Natural killer cell treated with Interleukin-12 subunit alpha and Interleukin-12 subunit beta and Interleukin-15 and Interleukin-18, amount 100 ng/mL, for 72 hours (primary cell): ENCODE measurements around the gene SEZ6L2. TPM values are rescaled to one million over a fixed set of nuclear protein-coding genes. Genes with fewer than 3 reads are reported as not detected.
A peak's percentile ranks its signal among the peaks of the same experiment; 100 is the strongest.
"Not testable (repeated sequence)": the region's sequence is repeated elsewhere in the genome, so short reads cannot be mapped to it uniquely, and the experiment has no call there.

Experiments used
- ATAC-seq, 2 donors: fragments of 150-1000 bp; cut with Tn5 transposase in 1 of 2; sonication (Bioruptor Pico), chemical (Tn5 transposase) in 1 of 2; 2 replicates each; pipeline ENCODE4 v1.10.0; 2021
- DNase-seq: peaks from one replicate; pipeline ENCODE4 v3.0.0; 2022; ENCODE audit warnings: low spot score
- H3K27ac Mint-ChIP-seq, 2 donors: 1 replicate in 1 of 2; 2 replicates in 1 of 2; pipeline ENCODE4 v1.8.0; 2022; ENCODE audit warnings: mixed read lengths in 2 of 2, mild to moderate bottlenecking in 1 of 2, moderate library complexity in 1 of 2
- H3K27me3 Mint-ChIP-seq, 2 donors: 1 replicate in 1 of 2; 2 replicates in 1 of 2; pipeline ENCODE4 v1.8.0; 2022; ENCODE audit warnings: mixed read lengths in 2 of 2
- H3K36me3 Mint-ChIP-seq: one replicate; pipeline ENCODE4 v1.8.0; 2022; ENCODE audit warnings: mixed read lengths
- H3K4me1 Mint-ChIP-seq, 2 donors: 1 replicate in 1 of 2; 2 replicates in 1 of 2; pipeline ENCODE4 v1.8.0; 2022; ENCODE audit warnings: low read depth in 2 of 2, mixed read lengths in 2 of 2, mild to moderate bottlenecking in 1 of 2
- H3K4me3 Mint-ChIP-seq: one replicate; pipeline ENCODE4 v1.8.0; 2022; ENCODE audit warnings: mixed read lengths
- H3K9me3 Mint-ChIP-seq: 2 replicates; pipeline ENCODE4 v1.8.0; 2022; ENCODE audit warnings: mixed read lengths
- total RNA-seq, 2 donors: library from RNA; stranded (reverse); gene quantifications; one replicate each; pipeline ENCODE4 v1.2.3, GENCODE V29; 2022

Gene SEZ6L2
- total RNA-seq, 2 donors from 2014 or later = not detected

DNA sequence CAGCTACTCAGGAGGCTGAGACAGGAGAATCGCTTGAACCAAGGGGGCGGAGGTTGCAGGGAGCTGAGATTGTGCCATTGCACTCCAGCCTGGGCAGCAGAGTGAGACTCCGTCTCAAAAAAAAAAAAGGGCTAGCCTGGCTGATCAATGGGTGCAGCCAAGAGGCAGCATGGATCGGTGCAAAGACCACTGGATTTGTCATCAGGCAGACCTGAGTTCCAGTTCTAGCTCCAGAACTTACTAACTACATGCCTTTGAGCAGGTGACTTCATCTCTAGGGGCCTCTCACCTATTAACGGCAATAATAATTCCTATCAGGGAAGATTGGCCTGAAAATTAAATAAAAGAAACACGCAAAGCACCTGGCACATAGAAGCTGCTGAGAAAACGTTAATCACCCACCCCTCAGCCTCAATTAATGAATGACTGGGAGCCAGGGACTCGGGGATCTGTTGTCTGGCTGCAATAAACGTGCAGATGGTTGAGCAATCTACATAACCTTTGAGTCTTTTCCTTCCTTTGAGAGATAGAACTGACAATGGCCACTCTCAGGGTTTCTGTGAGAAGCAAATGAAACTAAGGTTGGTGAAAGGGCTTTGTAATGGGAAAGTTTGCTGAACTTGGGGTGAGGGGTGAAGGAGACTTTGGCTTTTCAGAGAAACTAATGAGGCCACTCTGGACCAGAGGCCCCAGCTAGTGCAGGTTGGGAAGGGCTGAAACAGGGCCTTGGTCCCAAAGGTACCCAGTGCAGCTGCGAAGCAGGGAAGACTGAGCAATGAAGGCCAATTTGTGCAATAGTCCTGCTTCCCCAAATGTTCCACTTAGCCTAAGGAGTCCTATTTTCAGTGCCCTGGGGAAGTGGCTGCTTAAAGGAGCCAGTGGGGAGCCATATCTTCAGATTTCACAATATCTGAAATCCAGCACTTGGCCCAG lies 7.6 kb downstream of the SEZ6L2 start:
- H3K4me3 Mint-ChIP-seq = no peak overlapping the region
- peaks cover 0 to 5% of the 10 kb centered on the region in 2 donors for H3K27me3 Mint-ChIP-seq
- H3K9me3 Mint-ChIP-seq = no peaks in the 10 kb centered on the region
- H3K27ac Mint-ChIP-seq = no peak overlapping the region
- DNase-seq (no peak), ATAC-seq (no peak)
- no peaks in the 10 kb centered on the region for H3K36me3 Mint-ChIP-seq
- peaks cover 0 to 2% of the 10 kb centered on the region in 2 donors for H3K4me1 Mint-ChIP-seq

DNA sequence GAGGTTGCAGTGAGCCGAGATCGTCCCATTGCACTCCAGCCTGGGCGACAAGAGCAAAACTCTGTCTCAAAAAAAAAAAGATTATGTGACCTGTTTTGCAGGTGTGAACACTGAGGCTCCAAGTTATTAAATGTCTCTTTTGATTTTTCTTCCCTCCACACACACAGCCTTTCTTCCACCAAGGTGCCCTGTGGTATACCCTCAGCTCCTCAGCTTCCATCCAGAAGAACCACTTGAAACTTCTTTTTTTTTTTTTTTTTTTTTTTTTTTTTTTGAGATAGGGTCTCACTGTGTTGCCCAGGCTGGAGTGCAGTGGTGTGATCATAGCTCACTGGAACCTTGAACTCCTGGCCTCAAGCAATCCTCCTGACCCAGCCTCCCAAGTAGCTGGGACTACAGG lies 10.0 kb downstream of the SEZ6L2 start:
- H3K27ac Mint-ChIP-seq, DNase-seq, H3K9me3 Mint-ChIP-seq, H3K36me3 Mint-ChIP-seq, H3K4me3 Mint-ChIP-seq, H3K4me1 Mint-ChIP-seq, ATAC-seq, H3K27me3 Mint-ChIP-seq: not testable (repeated sequence)

DNA sequence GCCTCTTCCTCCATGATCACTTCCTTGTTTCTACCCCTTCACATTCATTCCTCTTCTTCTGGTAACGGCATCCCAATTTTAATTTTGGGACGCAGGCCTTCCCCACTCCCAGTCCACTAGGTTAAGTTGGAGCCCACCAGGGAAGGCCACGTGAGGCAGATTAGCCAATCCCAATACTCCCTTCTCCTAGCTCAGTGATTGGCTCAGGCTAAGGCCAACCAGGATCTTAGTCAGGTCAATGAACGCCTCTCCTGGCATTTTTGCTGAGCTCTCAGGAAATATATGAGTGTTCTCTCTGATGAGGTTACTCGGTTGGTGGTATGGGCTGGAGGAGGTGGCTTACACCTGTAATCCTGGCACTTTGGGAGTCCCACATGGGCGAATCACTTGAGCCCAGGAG lies 15.4 kb downstream of the SEZ6L2 start:
- no peak overlapping the region for H3K4me3 Mint-ChIP-seq
- no peak for DNase-seq
- H3K9me3 Mint-ChIP-seq = no peaks in the 10 kb centered on the region
- no peaks in the 10 kb centered on the region for H3K4me1 Mint-ChIP-seq
- no peak for ATAC-seq
- no peaks in the 10 kb centered on the region for H3K36me3 Mint-ChIP-seq
- H3K27me3 Mint-ChIP-seq = peaks cover 13 to 16% of the 10 kb centered on the region in 2 donors
- no peak overlapping the region for H3K27ac Mint-ChIP-seq

DNA sequence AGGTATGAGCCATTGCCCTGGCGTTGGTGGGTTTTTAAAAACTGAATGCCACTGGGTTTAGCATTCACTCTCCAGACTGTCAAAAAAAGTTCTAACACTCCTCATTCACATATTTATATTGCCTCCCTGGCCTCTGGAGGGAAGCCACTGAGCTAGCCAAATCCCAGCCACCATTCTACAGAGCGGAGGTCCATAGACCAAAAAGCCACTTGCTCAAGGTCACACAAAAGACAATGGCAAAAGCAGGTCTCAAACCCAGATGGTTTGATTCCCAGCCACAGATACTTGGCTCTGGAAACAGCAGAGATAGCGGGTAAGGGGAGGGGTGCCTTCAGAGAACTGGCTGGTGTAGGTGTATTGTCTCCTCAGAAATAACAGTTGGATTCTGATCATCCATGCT lies 18.3 kb downstream of the SEZ6L2 start:
- no peak for DNase-seq
- Mint-ChIP-seq H3K27me3 (peaks cover 24 to 29% of the 10 kb centered on the region in 2 donors), H3K27ac (no peak overlapping the region), H3K9me3 (no peaks in the 10 kb centered on the region), H3K4me3 (no peak overlapping the region), H3K4me1 (peaks cover 9 to 12% of the 10 kb centered on the region in 2 donors), H3K36me3 (no peaks in the 10 kb centered on the region)
- no peak for ATAC-seq

DNA sequence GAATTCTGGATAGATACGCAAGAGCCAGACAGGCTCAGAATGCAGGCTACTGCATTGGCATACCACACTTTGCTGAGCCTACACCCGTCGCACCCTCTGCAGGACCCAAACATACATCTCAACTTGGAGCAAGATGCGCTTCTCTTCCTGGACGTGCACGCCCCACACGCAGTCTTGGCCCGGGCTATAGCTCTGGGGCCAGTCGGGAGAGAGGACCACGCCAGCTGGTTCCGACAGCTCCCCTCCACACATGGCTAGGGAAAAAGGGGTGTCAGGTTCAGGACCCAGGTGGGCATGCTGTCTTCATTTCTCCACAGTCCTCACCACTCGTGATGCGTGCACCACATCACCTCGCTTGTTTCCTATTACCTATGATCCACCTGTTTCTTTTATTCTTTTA lies 21.2 kb downstream of the SEZ6L2 start:
- Mint-ChIP-seq H3K27ac (no peak overlapping the region), H3K9me3 (no peaks in the 10 kb centered on the region), H3K4me1 (peaks cover 12 to 15% of the 10 kb centered on the region in 2 donors), H3K4me3 (no peak overlapping the region), H3K27me3 (peaks cover 21 to 24% of the 10 kb centered on the region in 2 donors), H3K36me3 (no peaks in the 10 kb centered on the region)
- ATAC-seq (no peak), DNase-seq (no peak)

DNA sequence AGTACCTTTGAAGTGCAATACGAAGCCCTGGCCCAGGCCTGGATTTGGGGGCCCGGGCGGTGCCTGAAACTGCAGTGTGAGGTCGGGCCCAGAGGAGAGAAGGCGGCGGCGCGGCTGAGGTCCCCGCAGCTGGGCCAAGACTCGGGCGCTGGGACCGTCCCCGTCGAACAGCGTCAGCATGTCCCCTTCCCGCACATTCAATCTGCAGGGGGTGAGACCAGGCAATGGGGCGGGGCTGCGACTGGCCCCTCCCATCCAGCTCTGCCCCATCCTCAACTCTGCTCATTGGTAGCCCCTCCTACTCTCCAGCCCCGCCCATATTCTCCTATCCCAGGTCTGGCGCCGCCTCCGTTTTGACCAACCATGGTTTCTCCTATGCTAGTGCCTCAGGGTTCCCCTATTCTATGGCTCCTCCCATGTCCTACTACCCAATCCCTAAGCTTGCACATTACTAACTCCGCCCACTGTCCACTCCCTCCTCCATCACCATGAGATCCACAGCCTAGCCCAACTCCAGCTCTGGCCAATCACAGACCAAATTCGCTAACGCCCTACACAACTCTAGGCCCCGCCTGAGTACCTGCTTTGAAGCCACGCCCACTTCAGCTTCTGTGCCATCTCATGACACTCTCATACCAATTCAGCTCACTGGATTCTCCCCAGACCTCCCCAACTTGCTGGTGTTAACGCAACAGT lies 21.9 kb downstream of the SEZ6L2 start:
- Mint-ChIP-seq H3K36me3 (no peaks in the 10 kb centered on the region), H3K4me3 (peak overlapping the region; percentile 68), H3K4me1 (peaks cover 12 to 15% of the 10 kb centered on the region in 2 donors), H3K27me3 (peaks cover 19 to 24% of the 10 kb centered on the region in 2 donors), H3K9me3 (no peaks in the 10 kb centered on the region), H3K27ac (no peak overlapping the region)
- DNase-seq (no peak), ATAC-seq (peak; percentile 63 to 72)

DNA sequence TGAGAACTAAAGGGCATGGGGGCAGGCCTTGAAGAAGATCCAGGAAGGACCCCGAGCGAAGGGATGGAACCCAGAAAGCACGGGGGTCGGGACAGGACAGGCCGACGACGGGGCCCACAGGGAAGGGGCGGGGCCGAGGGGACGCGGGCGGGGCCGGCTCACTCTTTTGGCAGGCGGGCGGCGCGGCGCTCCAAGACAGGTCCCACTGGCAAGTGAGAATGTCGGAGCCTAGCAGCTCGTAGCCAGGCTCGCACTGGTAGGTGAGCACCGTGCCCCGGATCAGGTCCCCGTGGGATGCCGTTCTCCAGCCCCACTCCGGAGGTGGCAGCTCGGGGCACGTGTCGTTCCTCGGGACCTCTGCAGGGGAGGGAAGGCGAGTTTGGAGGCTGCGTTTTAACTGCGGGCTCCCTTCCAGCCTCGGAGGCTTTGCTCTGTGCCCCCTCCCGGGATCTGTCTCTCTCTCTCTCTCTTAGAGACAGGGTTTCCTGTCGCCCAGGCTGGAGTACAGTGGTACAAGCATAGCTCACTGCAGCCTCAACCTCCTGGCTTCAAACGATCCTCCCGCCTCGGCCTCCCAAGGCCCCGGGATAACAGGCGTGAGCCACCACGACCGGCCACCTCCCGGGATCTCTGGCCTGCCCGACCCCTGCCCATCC lies 22.6 kb downstream of the SEZ6L2 start:
- no peak overlapping the region for H3K27ac Mint-ChIP-seq
- ATAC-seq (peak; percentile 41 to 61), DNase-seq (no peak)
- H3K4me3 Mint-ChIP-seq = peak overlapping the region; percentile 57
- no peaks in the 10 kb centered on the region for H3K36me3 Mint-ChIP-seq
- H3K4me1 Mint-ChIP-seq = peaks cover 12 to 15% of the 10 kb centered on the region in 2 donors
- H3K9me3 Mint-ChIP-seq = no peaks in the 10 kb centered on the region
- peaks cover 19 to 24% of the 10 kb centered on the region in 2 donors for H3K27me3 Mint-ChIP-seq

DNA sequence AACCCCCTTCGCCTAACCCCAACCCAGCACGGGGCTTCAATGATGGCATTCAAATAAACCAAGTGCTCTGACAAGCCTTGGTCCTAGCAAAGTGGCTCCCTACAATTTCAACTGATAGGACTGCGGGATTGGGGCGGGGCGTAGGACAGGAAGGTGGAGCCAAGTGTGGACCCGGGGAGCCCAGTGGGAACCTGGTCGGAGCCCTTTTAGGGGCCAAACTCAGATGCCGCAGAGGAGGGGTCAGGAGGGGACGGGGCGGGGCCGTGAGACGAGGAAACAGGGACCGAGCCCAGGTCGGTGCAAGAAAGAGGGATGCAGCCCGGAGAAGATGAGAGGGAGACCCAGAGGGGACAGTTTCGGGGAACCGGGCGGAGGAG lies 23.1 kb downstream of the SEZ6L2 start:
- peaks cover 12 to 15% of the 10 kb centered on the region in 2 donors for H3K4me1 Mint-ChIP-seq
- no peak for ATAC-seq
- no peak overlapping the region for H3K27ac Mint-ChIP-seq

DNA sequence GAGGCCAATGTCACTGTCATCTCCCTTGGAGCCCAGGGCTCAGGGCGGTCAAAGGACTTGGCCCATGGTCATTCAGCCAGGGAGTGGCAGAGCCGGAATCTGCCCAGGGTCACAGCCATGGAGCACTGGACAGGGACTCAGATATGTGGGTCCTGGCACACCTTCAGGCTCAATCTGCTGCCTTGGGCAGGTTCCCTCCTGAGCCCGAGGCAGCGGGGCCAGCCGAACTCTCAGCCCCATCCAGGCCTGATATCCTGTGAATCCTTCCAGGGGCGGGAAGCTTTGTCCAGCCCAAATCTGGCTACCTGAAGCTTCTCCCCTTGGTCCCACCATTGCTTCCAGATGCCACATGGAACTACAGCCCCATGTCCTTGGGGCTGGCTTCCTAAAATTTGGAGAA lies 24.1 kb downstream of the SEZ6L2 start:
- H3K4me1 Mint-ChIP-seq = peaks cover 12 to 15% of the 10 kb centered on the region in 2 donors
- no peak overlapping the region for H3K27ac Mint-ChIP-seq
- peaks cover 19 to 24% of the 10 kb centered on the region in 2 donors for H3K27me3 Mint-ChIP-seq
- H3K36me3 Mint-ChIP-seq = no peaks in the 10 kb centered on the region
- H3K9me3 Mint-ChIP-seq = no peaks in the 10 kb centered on the region
- DNase-seq (no peak), ATAC-seq (no peak)
- H3K4me3 Mint-ChIP-seq = no peak overlapping the region

More for the DNA sequence above, 23.1 kb downstream of the SEZ6L2 start:
- DNase-seq = no peak
- no peaks in the 10 kb centered on the region for H3K9me3 Mint-ChIP-seq
- H3K27me3 Mint-ChIP-seq = peaks cover 19 to 24% of the 10 kb centered on the region in 2 donors
- peak overlapping the region; percentile 57 for H3K4me3 Mint-ChIP-seq
- H3K36me3 Mint-ChIP-seq = no peaks in the 10 kb centered on the region

DNA sequence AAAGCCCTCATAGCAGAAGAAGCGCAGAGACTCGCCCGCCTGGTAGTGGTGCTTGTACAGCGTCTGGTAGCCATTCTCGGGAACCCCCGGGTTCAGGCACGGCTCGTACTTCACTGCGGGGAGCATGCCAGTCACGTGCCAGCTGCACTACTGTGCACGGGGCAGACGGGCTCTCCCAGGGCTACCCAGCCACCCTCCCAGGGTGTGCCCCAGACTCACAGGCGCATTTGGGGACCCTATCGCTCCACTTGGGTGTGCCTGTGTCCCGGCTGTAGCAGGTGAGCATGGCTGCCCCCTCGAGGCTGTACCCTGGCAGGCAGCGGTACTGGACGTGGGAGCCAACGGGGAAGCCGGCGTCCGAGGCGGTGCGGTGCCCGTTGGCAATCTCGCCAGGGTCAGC lies 26.0 kb downstream of the SEZ6L2 start:
- DNase-seq (no peak), ATAC-seq (peak in 1 of 2 donors; percentile 16)
- Mint-ChIP-seq H3K4me3 (no peak overlapping the region), H3K27me3 (peaks cover 16 to 17% of the 10 kb centered on the region in 2 donors), H3K9me3 (no peaks in the 10 kb centered on the region), H3K36me3 (no peaks in the 10 kb centered on the region), H3K27ac (no peak overlapping the region), H3K4me1 (peaks cover 12 to 15% of the 10 kb centered on the region in 2 donors)

DNA sequence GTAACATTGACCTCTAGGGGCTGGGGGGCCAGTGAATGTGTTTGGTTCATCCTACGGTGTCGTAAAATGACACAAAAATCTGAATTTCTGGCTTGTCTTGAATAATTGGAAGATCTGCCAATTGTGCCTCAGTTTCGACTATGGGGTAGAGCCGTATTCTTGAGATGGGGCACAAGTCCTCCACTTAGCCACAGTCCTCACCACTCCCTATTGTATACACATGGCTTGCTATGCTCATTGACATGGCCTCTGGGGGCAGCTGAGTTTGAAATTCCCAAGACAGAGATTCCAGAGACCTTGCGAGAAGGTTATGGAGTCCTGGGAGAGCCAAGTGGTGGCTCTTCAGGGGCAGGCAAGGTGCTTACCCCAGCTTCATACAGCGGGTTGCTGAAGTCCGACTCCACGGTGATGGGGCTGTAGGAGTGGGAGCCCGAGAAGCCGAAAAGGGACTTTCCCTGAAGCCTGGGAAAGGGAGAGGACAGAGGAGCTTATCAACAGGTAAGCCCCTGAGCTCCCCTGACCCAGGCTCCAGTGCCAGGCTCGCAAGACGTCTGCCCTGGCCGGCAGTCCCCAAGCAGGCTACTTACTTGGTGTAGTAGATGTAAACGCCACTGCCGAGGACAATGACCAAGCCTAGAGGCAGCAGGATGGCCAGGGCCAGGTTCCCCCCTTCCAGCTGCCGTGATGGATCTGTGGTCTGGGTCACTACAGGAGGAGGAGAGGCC lies 27.4 kb downstream of the SEZ6L2 start:
- H3K9me3 Mint-ChIP-seq = no peaks in the 10 kb centered on the region
- peaks cover 8 to 10% of the 10 kb centered on the region in 2 donors for H3K4me1 Mint-ChIP-seq
- DNase-seq (no peak), ATAC-seq (no peak)
- no peaks in the 10 kb centered on the region for H3K36me3 Mint-ChIP-seq
- H3K27ac Mint-ChIP-seq = no peak overlapping the region
- peaks cover 8 to 11% of the 10 kb centered on the region in 2 donors for H3K27me3 Mint-ChIP-seq
- H3K4me3 Mint-ChIP-seq = no peak overlapping the region

DNA sequence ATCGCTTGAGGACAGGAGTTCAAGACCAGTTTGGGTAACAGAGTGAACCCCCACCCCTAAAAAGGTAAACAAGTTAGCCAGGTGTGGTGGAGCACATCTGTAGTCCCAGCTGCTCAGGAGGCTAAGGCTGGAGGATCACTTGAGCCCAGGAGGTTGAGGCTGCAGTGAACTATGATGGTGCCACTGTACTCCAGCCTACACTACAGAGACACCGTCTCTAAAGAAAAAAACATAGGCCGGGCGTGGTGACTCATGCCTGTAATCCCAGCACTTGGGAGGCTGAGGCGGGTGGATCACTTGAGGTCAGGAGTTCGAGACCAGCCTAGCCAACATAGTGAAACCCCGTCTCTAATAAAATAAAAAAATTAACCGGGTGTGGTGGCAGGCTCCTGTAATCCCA lies 30.3 kb downstream of the SEZ6L2 start:
- not testable (repeated sequence) for H3K9me3 Mint-ChIP-seq, H3K36me3 Mint-ChIP-seq, H3K4me1 Mint-ChIP-seq, H3K27ac Mint-ChIP-seq, H3K27me3 Mint-ChIP-seq, H3K4me3 Mint-ChIP-seq, ATAC-seq, DNase-seq

DNA sequence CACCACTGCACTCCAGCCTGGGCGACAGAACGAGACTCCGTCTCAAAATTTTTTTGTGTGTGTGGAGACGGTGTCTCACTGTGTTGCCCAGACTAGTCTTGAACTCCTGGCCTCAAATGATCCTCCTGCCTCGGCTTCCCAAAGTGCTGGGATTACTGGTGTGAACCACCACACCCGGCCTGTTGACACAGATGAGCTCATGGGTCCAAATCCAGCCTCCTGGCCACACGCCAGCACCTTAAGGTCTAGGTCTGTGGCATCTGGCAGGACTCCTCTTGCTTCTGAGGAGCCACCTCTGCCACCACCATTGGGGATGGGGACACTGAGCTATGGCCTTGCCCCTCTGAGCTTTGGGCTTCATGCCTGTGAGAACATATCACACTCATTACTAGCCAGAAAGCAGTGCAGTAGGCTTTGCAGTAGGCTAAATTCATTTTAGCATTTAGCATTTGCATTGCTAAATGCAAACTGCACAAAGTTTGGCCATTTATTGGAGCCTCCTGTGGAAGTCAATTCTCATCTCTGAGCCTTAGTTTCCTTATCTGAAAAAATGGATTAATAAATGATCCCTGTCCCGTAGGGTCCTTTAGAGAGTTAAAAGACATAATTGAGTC lies 30.8 kb downstream of the SEZ6L2 start:
- H3K27me3 Mint-ChIP-seq = peaks cover 0 to 3% of the 10 kb centered on the region in 2 donors
- peaks cover 3 to 6% of the 10 kb centered on the region in 2 donors for H3K4me1 Mint-ChIP-seq
- no peak for DNase-seq
- ATAC-seq = no peak
- H3K36me3 Mint-ChIP-seq = no peaks in the 10 kb centered on the region
- no peak overlapping the region for H3K27ac Mint-ChIP-seq
- H3K4me3 Mint-ChIP-seq = no peak overlapping the region
- H3K9me3 Mint-ChIP-seq = no peaks in the 10 kb centered on the region
